Fibroblast of skin of back (primary cell): ENCODE data around the gene SLC26A1. TPM values are rescaled to one million over a fixed set of nuclear protein-coding genes. Genes with fewer than 3 reads are reported as not detected.

ENCODE experiments used
- DNase-seq: peaks from one replicate; pipeline ENCODE4 v3.0.0-alpha.2; 2013
- polyA plus RNA-seq, 2 experiments: library from polyadenylated mRNA; unstranded; fragments of 120-200 nt; gene quantifications; one replicate each; pipeline ENCODE4 v1.2.1, GENCODE V29; 2013; ENCODE audit not compliant: insufficient read length in 2 of 2

Gene SLC26A1, protein sequence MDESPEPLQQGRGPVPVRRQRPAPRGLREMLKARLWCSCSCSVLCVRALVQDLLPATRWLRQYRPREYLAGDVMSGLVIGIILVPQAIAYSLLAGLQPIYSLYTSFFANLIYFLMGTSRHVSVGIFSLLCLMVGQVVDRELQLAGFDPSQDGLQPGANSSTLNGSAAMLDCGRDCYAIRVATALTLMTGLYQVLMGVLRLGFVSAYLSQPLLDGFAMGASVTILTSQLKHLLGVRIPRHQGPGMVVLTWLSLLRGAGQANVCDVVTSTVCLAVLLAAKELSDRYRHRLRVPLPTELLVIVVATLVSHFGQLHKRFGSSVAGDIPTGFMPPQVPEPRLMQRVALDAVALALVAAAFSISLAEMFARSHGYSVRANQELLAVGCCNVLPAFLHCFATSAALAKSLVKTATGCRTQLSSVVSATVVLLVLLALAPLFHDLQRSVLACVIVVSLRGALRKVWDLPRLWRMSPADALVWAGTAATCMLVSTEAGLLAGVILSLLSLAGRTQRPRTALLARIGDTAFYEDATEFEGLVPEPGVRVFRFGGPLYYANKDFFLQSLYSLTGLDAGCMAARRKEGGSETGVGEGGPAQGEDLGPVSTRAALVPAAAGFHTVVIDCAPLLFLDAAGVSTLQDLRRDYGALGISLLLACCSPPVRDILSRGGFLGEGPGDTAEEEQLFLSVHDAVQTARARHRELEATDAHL
- polyA plus RNA-seq (2013, experiment 1 of 2; ENCODE audit: insufficient read length) = 1.6 TPM
- polyA plus RNA-seq (2013, experiment 2 of 2; ENCODE audit: insufficient read length) = 2.2 TPM

GRCh38 chr4:993111-994029 lies at the start of gene SLC26A1:
TSS of gene SLC26A1 (minus strand) at chr4:993404. CDS start at chr4:991703, 1,701 bp downstream.
- no peak for DNase-seq

GRCh38 chr4:1042352-1043055 lies 49.3 kb upstream of the SLC26A1 start:
- DNase-seq = no peak

DNA sequence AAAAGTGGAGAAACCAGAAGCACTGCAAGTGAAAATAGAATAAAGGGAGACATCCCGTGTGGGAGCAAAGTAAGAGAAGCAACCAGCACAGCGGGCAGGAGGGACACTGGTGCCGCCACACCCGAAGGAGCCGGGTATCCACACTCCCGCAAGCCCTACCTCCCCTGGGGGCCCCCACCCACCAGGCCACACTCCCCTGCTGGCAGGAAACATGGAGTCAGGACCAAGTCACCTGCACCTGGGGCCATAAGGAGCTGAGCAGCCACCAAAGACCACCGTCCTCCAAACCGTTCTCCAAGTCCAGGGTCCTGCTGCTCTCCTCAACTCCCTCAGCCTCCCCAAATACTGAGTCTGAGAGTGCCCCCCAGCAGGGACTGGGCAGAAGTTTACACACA lies 48.7 kb upstream of the SLC26A1 start:
- DNase-seq = no peak

GRCh38 chr4:1041147-1041935 lies 48.1 kb upstream of the SLC26A1 start:
- peak; percentile 61 for DNase-seq

GRCh38 chr4:1040344-1041146 lies 47.3 kb upstream of the SLC26A1 start:
- DNase-seq = no peak

DNA sequence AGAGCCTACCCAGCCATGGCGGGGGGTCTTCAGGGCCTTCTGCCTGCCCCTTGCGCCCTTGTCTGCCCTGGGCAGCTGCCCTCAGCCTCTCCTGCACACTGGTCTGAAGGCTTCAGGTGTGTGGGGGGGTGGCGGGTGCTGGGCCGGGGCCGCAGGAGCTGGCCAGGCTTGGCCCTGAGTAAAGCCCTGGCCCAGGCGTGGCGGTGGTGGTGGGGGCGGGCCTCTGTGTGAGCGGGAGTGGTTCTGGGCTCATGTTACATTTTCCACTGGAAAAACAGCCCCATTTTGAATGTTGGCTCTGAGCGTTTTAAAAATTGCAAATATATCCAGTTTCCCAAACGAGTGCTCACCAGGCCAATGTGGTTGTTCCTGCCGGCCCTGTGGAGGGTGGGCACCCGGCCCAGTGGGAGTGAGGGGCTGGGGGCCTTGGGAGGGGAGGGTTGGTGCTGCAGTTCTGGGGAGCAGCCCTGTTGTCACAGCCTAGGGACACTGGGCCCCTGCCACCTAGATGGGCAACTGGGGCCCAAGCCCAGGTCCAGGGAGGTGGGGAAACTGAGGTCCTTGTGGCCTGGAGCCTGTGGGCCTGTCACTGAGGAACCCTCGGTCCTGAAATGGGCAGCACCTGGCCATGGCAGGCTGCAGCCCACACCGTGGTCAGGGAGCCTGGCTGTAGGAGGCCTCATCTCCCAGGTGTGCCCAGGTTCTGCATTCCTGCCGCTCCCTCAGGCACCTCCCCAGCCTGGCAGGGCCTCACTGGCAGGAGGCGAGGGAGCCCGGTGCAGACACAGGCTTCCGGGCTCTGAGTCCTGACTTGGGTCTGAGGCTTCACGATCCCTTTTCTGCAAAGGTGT lies 46.5 kb upstream of the SLC26A1 start:
- peak; percentile 59 for DNase-seq

GRCh38 chr4:1038948-1039492 lies 45.8 kb upstream of the SLC26A1 start:
- no peak for DNase-seq

DNA sequence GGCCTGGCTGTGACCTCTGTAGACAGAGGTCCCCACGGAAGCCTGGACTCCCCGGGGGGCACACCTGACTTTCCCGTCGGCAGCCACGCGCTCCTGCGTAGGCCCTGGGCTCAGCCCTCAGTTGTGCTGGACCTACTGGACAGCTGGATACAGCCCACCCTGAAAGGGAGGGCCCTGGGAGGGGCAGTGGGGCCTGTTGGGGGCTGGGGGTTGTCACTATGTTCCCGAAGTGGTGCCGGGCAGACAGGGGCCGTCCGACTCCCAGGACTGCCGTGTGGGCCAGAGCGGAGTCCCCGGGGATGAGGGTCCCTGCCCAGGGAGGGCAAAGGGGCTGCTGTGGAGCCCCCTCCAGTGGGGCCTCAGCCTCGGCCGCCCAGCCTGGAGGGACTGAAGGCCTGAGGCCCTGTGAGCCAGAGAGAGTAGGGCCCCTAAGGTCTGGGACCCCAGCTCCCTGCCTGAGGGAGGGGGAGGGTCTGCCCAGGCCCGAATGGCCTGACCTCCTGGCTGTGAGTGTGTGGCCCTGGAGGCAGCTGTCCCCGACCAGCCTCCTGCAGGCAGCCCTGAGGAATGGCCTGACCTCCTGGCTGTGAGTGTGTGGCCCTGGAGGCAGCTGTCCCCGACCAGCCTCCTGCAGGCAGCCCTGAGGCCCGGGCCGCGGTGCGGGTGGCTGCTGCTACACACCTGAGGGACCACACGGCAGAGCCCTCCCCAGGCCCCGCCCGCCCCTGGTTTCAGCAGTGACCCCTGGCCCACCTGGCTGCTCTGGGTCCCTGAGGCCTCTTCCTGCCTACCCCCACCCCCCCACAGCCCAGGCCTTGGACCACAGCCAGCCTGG lies 44.0 kb upstream of the SLC26A1 start:
- no peak for DNase-seq

DNA sequence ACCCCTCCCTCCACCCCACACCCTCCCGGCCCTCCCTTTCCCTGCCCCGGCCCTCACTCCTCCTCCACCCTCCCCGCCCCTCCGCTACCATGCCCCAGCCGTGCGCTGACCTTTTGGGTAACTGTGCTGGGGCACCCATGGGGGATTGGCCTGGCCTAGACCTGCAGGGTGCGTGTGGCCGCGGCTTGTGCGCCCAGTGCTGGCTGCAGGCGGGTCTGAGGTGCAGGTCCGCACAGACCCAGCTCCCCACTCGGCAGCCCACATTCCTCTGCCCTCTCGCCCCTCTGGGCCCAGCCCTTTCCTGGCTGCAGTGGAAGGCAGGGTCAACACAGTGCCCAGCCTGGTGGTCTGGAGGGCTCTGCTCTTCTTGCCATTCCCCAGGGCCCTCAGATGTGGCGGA lies 42.9 kb upstream of the SLC26A1 start:
- DNase-seq = no peak

GRCh38 chr4:1035510-1035909 lies 42.3 kb upstream of the SLC26A1 start:
- DNase-seq = no peak

DNA sequence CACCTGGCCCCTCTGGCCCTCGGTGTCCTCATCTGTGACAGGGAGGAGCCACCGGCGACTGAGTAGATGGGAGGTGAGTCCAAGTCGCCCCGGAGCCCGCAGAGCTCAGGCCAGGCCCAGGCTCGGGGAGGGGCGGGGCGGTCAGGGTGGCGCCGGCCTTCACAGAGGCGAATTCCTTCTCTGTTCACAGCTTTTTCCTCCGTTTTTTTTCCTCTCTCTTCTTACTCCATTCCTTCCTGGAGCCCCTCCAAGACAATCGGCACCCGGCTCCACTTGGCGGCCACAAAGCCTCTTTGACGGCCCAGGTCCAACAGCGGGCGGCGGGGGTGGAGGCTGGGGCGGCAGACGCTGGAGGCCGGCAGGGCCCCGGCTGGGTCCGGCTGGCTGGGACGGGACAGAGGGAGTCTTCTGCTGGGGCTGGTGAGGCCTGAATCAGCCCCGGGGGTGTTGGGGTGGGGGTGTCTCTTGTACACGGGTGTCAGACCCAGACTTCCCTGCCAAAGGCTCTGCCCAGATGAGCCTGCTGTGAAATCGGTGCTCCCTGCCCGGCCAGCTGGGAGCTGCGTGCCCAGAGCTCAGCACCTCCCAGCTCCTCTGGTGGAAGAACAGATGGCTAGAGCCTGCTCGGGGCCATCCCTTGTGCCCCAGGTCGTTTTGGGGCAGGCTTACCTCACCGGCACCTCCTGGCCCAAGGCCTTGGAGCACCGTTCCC lies 40.8 kb upstream of the SLC26A1 start:
- DNase-seq = no peak

DNA sequence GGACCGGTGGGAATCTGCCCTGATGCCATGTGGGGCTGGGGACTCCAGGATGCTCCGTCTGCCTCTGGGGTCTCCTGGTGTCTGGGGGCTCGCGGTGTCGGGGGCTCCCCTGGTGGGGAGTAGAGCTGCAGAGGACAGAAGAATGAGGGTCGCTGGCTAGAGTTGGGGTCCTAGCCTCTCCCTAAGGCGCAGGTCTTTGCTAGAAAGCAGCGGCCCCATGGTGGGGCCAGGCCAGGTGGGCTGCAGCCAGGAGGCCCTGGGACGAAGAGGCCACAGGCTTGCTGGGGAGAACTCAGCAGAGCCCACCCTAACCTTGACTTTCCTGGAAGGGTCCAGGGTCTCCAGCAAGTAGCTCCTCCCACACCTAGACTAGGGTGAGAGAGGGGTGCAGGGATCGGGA lies 39.7 kb upstream of the SLC26A1 start:
- no peak for DNase-seq

- DNase-seq = no peak
Observed at GRCh38 chr4:1031956-1032795, 39.0 kb upstream of the SLC26A1 start.

DNA sequence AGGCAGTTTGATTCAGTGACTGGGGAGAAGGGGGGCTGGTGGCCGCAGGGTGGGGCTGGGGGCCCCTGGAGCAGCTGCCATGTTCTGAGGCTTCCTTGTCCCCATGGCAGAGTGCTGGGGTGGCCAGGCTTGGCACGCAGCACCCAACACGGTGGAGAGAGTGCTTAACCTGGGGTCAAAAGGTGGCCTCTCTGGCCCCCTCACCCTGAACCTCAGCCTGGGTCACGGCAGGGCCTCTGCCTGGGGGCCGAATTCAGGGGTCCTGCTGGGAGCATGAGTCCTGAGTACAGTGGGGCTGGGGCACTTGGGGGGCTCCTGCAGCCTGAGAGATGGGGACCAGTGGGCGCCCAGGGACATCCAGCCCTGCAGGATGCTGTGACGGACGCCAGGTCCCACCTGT lies 38.1 kb upstream of the SLC26A1 start:
- DNase-seq = no peak

- DNase-seq = no peak
Observed at GRCh38 chr4:1030559-1030958, 37.4 kb upstream of the SLC26A1 start.

DNA sequence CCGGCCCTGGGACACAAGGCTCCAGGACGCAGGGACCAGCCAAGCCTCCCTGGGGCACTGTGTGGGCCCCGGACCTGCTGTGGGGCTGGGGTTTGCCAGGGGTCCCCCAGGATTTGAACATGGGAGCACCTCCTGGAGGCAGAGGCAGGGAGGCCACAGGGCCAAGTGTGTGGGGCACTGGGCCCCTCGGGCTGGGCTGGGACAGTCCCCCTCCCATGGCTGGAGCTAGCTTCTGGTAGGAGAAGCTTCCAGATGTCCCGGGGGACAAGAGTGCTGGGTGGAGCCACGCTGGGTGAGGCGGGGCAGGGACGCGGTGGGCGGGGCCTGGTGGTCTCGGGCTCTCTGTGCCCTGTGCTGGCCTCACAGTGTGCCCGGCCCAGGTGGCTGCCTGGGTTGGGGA lies 36.8 kb upstream of the SLC26A1 start:
- DNase-seq = no peak

- no peak for DNase-seq
Observed at GRCh38 chr4:1029529-1029928, 36.3 kb upstream of the SLC26A1 start.
